Activated CD4-positive, alpha-beta memory T cell treated with anti-CD3 and anti-CD28 coated beads, Interleukin-2, amount 10 ng/mL, durations not matched to agents 7 days and 5 days (primary cell): ENCODE results near the gene UROC1. TPM values are rescaled to one million over a fixed set of nuclear protein-coding genes. Genes with fewer than 3 reads are reported as not detected.
A peak's percentile ranks its signal among the peaks of the same experiment; 100 is the strongest.

Experiments
- CTCF ChIA-PET: fragments of 350-600 bp; sonication (Branson Sonifier 250); formaldehyde crosslinking; loops from one replicate; lab custom pipeline; 2021; ENCODE audit warnings: antibody characterized with exemption, inconsistent platforms; lab: Charles Lee
- POLR2A ChIA-PET: fragments of 350-600 bp; sonication (Branson Sonifier 250); formaldehyde crosslinking; loops from one replicate; lab custom pipeline; 2021; ENCODE audit warnings: antibody characterized with exemption; lab: Charles Lee
- DNase-seq: peaks from one replicate; pipeline ENCODE4 v3.0.0-alpha.2; 2020
- H3K27ac Mint-ChIP-seq: one replicate; pipeline ENCODE4 v1.8.0; 2021; ENCODE audit warnings: mild to moderate bottlenecking, mixed read lengths
- H3K27me3 Mint-ChIP-seq: one replicate; pipeline ENCODE4 v1.8.0; 2021; ENCODE audit warnings: mixed read lengths
- H3K36me3 Mint-ChIP-seq: one replicate; pipeline ENCODE4 v1.8.0; 2021; ENCODE audit warnings: low read depth, mixed read lengths
- H3K4me1 Mint-ChIP-seq: one replicate; pipeline ENCODE4 v1.8.0; 2021; ENCODE audit warnings: mixed read lengths
- H3K4me3 Mint-ChIP-seq: one replicate; pipeline ENCODE4 v1.8.0; 2021; ENCODE audit warnings: mild to moderate bottlenecking, mixed read lengths
- H3K9me3 Mint-ChIP-seq: one replicate; pipeline ENCODE4 v1.8.0; 2021; ENCODE audit warnings: mixed read lengths
- total RNA-seq, 2 experiments: library from RNA; stranded (reverse); gene quantifications; one replicate each; pipeline ENCODE4 v1.2.3, GENCODE V29; 2021

UROC1 gene
- total RNA-seq, 2 experiments from 2014 or later = not detected

GRCh38 chr3:126497956-126498355 lies 19.6 kb downstream of the UROC1 start:
- H3K9me3 Mint-ChIP-seq = no peaks in the 10 kb centered on the region
- no peak for DNase-seq
- peaks cover 8% of the 10 kb centered on the region for H3K4me1 Mint-ChIP-seq
- H3K4me3 Mint-ChIP-seq = no peak overlapping the region
- no peaks in the 10 kb centered on the region for H3K27me3 Mint-ChIP-seq
- ChIA-PET CTCF (no interaction called here), POLR2A (no interaction called here)
- H3K27ac Mint-ChIP-seq = no peak overlapping the region
- H3K36me3 Mint-ChIP-seq = no peaks in the 10 kb centered on the region

DNA sequence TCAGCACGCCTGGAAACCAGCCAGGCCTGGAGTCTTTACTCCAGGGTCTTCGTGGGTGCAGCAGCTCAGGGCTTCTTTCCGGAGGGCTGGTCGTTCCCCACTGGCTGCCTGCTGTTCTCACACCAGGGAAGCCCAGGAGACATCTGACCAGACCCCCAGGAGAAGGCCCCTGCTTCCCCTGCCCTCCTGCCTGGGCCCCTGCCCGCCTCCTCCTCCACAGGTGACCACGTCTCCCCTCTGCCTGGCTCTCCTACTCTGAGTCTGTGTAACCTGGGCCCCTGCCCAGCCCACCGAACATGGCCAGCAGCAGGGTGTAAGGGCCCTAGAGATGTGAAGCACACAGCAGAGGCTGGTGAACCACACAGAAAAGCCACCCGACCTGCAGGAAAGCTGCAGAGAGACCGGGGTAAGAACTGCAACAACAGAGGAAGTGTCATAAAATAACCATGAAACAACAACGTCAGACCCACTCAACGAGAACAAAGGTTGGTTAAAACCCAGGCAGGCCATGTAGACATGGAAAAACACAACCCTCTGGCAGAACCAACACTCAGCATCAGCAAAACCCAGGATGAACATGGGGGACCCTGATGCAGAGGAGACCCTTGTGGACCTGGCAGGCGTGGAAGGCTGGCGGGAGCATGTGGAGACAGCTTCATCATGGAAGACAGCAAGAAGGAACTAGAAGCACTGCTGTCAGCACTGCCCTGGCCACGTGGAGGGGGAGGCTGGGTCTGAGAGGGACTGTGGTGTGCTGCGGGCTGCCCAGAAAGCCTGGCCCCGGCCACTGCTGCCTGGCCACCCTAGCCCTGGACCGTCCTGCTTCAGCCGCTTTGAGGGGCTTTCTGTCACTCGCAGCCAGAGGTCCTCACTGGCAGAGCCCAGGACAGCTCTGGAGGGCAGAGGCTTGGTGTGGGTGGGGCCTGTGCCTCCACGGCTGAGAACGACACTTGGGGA lies 20.4 kb downstream of the UROC1 start:
- no peak for DNase-seq
- ChIA-PET CTCF (no interaction called here), POLR2A (no interaction called here)
- Mint-ChIP-seq H3K4me1 (peaks cover 8% of the 10 kb centered on the region), H3K27ac (peak overlapping the region; percentile 44), H3K4me3 (no peak overlapping the region), H3K9me3 (no peaks in the 10 kb centered on the region), H3K27me3 (no peaks in the 10 kb centered on the region), H3K36me3 (no peaks in the 10 kb centered on the region)

- H3K9me3 Mint-ChIP-seq = no peaks in the 10 kb centered on the region
- H3K36me3 Mint-ChIP-seq = no peaks in the 10 kb centered on the region
- CTCF ChIA-PET = no interaction called here
Measured at GRCh38 chr3:126495786-126496185, 21.8 kb downstream of the UROC1 start.

DNA sequence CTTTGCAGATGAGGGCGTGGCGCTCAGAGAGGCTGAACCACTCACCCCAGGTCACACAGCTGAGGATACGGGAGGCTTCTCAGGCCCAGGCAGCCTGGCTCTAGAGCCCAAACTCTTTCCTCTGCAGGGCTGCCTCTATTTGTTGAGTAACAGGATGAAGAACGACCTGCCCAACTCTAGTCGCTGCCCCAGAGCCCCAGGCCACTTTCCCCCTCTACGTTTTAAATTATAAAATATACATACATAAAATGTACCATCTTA lies 22.7 kb downstream of the UROC1 start:
- Mint-ChIP-seq H3K9me3 (no peaks in the 10 kb centered on the region), H3K27me3 (no peaks in the 10 kb centered on the region), H3K27ac (no peak overlapping the region), H3K36me3 (no peaks in the 10 kb centered on the region), H3K4me1 (peaks cover 8% of the 10 kb centered on the region), H3K4me3 (no peak overlapping the region)
- ChIA-PET POLR2A (no interaction called here), CTCF (no interaction called here)
- no peak for DNase-seq

More at GRCh38 chr3:126495786-126496185, 21.8 kb downstream of the UROC1 start:
- Mint-ChIP-seq H3K4me1 (peaks cover 8% of the 10 kb centered on the region), H3K27me3 (no peaks in the 10 kb centered on the region), H3K4me3 (no peak overlapping the region), H3K27ac (no peak overlapping the region)
- DNase-seq = no peak
- POLR2A ChIA-PET = no interaction called here

DNA sequence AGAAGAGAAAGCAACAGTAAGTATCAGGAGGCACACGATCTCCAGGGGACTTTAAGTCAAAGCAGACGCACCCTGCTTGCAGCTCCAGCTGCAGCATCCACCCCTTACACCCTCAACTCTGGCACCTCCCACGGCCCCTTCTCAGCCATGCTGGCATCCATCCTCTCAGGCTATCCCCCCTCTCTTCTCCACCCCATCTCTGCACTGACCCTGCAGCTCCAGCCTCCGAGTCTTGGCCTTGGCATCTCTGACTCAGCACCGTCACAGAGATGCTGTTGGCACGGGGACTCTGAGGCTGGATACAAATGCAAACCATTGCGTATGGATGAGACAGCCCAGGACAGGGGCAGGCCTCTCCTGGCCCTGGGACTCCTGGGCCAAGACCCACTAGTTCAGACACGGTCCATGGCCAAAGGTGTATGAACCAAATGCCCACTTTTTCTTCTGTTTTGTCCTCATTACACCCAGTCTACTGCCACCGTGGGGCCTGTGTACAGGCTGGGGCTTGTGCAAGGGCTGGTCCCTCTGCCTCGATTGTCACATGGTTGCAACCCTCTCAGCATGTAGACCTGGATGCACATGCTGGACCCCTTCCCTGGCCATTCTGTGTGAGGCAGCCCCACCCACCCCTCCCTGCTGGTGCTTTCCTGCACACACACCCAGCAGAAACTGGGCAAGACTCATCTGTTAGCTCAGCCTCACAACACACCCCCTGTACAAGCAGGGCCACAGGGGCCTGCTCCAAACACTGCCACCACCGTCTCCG lies 23.2 kb downstream of the UROC1 start:
- Mint-ChIP-seq H3K9me3 (no peaks in the 10 kb centered on the region), H3K4me3 (no peak overlapping the region)
- CTCF ChIA-PET = no interaction called here

GRCh38 chr3:126493739-126494138 lies 23.8 kb downstream of the UROC1 start:
- Mint-ChIP-seq H3K9me3 (no peaks in the 10 kb centered on the region), H3K27ac (no peak overlapping the region), H3K36me3 (no peaks in the 10 kb centered on the region), H3K4me1 (peaks cover 7% of the 10 kb centered on the region), H3K27me3 (no peaks in the 10 kb centered on the region), H3K4me3 (no peak overlapping the region)
- ChIA-PET POLR2A (interaction anchor here (0.7 kb wide), 1 partner anchor 17 kb away, joined by 3 read pairs; no protein-coding TSS in a partner anchor), CTCF (no interaction called here)
- no peak for DNase-seq

More for the DNA sequence above, 23.2 kb downstream of the UROC1 start:
- no peak for DNase-seq
- Mint-ChIP-seq H3K4me1 (peaks cover 8% of the 10 kb centered on the region), H3K27ac (no peak overlapping the region), H3K36me3 (no peaks in the 10 kb centered on the region), H3K27me3 (no peaks in the 10 kb centered on the region)
- POLR2A ChIA-PET = no interaction called here

GRCh38 chr3:126493051-126493450 lies 24.5 kb downstream of the UROC1 start:
- H3K4me1 Mint-ChIP-seq = peaks cover 7% of the 10 kb centered on the region
- ChIA-PET POLR2A (no interaction called here), CTCF (no interaction called here)
- no peak for DNase-seq
- no peak overlapping the region for H3K27ac Mint-ChIP-seq
- H3K4me3 Mint-ChIP-seq = no peak overlapping the region
- no peaks in the 10 kb centered on the region for H3K27me3 Mint-ChIP-seq
- no peaks in the 10 kb centered on the region for H3K9me3 Mint-ChIP-seq
- H3K36me3 Mint-ChIP-seq = no peaks in the 10 kb centered on the region

DNA sequence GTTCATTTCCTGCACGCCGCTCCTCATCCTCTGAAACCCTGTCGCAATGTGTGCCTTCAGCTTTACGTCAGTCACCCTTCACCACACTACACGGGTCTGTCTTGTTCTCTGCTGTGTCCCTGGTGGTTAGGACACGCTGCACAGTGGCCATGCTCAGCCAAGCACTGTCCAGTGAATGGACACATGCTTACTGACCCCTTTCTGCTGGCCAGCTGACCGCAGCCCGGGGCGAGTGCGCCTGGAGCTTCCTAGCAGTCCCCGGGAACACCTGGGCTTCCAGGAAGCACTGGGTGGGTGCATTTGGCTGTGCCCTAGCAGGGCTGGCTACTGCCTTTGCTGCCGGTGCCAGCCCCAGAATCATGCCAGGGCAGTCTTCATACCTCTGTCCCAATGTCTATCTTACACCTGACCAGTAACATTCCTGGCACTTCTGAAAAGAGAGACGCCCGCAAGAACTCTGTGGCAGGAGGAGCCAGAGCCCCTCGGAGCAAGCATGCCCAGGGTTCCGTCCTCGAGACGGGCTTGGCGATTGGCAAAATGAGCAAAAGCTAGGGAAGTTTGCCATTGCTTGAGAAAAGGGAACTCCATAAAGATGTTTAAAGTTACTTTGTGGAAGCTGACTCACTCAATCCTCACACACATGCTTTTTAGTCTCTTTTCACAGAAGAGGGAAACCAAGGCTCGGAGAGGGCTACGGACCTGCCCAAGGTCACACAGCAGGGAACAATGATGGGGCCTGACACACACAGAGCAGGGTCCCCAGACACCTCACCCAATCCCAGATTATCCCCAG lies 26.2 kb downstream of the UROC1 start:
- POLR2A ChIA-PET = no interaction called here
- no peak for DNase-seq
- Mint-ChIP-seq H3K27ac (no peak overlapping the region), H3K9me3 (no peaks in the 10 kb centered on the region), H3K27me3 (no peaks in the 10 kb centered on the region), H3K4me3 (no peak overlapping the region), H3K36me3 (no peaks in the 10 kb centered on the region), H3K4me1 (peaks cover 13% of the 10 kb centered on the region)
- CTCF ChIA-PET = no interaction called here

DNA sequence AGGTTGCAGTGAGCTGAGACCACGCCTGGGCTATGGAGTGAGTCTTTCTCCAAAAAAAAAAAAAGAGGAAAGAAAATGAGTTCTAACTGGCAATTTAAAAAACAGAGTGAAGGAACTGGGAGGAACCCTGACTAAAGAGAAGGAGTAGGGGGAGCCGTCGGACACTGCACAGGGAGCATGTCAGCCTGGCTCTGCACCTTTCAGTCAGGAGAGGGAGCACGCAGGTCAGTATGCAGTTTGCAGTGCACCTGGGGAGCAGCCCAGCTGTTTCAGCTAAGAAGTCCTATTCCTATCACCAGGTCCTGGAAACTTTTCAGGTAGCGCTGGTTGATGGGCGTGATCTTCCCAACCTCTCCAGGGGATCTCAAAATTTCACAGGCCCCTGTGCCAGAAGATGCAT lies 27.0 kb downstream of the UROC1 start:
- Mint-ChIP-seq H3K9me3 (no peaks in the 10 kb centered on the region), H3K4me1 (peaks cover 15% of the 10 kb centered on the region), H3K4me3 (no peak overlapping the region), H3K27me3 (no peaks in the 10 kb centered on the region), H3K36me3 (no peaks in the 10 kb centered on the region), H3K27ac (no peak overlapping the region)
- POLR2A ChIA-PET = no interaction called here
- CTCF ChIA-PET = no interaction called here
- DNase-seq = no peak

DNA sequence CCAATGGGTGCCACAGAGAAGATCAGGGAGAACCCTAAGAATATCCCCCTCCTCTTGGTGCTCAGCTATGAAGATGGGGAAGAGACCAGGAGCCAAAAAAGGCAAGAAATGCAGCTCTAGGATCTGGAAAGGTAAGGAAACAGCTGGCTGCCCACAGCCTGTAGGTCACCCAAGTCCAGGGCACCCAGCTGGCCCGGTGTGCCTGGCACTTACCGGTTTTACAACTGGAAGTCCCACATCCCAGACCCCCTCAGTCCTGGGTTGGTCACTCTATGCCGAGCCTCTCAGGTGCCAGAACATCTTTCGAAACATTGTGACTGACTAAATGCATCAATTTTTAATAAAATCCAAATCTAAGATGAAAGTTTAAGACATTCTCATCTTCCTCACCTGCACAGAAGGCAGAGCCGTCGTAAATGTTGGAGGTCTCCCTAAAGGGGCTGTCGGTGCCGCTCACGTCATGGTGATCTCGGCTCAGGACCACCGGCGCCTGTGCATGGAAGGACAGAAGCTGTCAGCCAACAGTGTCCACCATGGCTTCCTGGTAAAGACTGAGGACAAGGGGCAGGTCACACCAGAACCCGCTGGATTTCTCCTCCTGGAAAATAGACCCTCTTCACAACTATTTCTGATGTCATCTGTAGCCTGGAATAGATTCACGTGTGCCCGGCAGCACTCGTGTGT lies 28.5 kb downstream of the UROC1 start:
- Mint-ChIP-seq H3K9me3 (no peaks in the 10 kb centered on the region), H3K4me1 (peaks cover 15% of the 10 kb centered on the region), H3K36me3 (no peaks in the 10 kb centered on the region), H3K27ac (no peak overlapping the region), H3K4me3 (no peak overlapping the region), H3K27me3 (no peaks in the 10 kb centered on the region)
- POLR2A ChIA-PET = no interaction called here
- CTCF ChIA-PET = no interaction called here
- DNase-seq = no peak

- H3K27me3 Mint-ChIP-seq = no peaks in the 10 kb centered on the region
- no peak overlapping the region for H3K4me3 Mint-ChIP-seq
- H3K9me3 Mint-ChIP-seq = no peaks in the 10 kb centered on the region
- peaks cover 13% of the 10 kb centered on the region for H3K4me1 Mint-ChIP-seq
- ChIA-PET CTCF (no interaction called here), POLR2A (no interaction called here)
- H3K36me3 Mint-ChIP-seq = no peaks in the 10 kb centered on the region
- H3K27ac Mint-ChIP-seq = no peak overlapping the region
- DNase-seq = no peak
Measured at GRCh38 chr3:126488185-126488584, 29.4 kb downstream of the UROC1 start.

- DNase-seq = peak; percentile 28
- H3K36me3 Mint-ChIP-seq = no peaks in the 10 kb centered on the region
- H3K4me1 Mint-ChIP-seq = peaks cover 13% of the 10 kb centered on the region
- peak overlapping the region; percentile 41 for H3K27ac Mint-ChIP-seq
- H3K9me3 Mint-ChIP-seq = no peaks in the 10 kb centered on the region
- H3K27me3 Mint-ChIP-seq = no peaks in the 10 kb centered on the region
- CTCF ChIA-PET = no interaction called here
- H3K4me3 Mint-ChIP-seq = no peak overlapping the region
- POLR2A ChIA-PET = interaction anchor here (1.2 kb wide), 1 partner anchor 11 kb away, joined by 5 read pairs; the partner anchor contains the start of gene ZXDC
Measured at GRCh38 chr3:126487151-126487771, 30.3 kb downstream of the UROC1 start.
